ENCODE results near the gene STK24. TPM values are rescaled to one million over a fixed set of nuclear protein-coding genes. Genes with fewer than 3 reads are reported as not detected.

Gene STK24
- total and polyA plus RNA-seq, 2 of the 8 experiments (the other 6 are each of a cell fraction or from before 2014, with no cell fraction given), result 62.8 to 143 TPM

DNA sequence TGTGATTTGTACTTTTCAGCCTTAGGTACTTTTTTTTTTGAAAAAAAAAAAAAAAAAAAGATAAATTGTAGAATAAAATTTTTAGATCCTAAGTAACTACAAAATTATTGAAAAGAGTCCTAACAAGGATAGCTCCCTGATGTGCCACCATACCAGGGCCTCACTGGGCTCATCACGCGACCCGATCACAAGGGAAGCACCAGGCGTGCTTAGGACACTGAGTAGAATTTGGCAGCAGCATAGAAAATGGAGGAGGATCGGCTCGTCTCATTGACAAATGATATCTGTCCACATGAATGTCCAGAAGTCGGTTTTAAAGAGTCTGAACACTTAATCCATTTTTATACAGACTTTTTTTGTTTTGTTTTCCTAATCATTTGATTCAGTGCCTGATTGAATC is 179.0 kb downstream of the STK24 start:
- no peak overlapping the region for H3K4me3 ChIP-seq (ENCODE audit: extremely low read depth in 1 of 4, insufficient read depth in 2 of 4, low read depth in 3 of 4, low read length in 4 of 4)
- no peak overlapping the region for H3K4me2 ChIP-seq (ENCODE audit: insufficient read depth in 1 of 2, low read depth in 2 of 2, low read length in 2 of 2)
- no peak overlapping the region for H2BK5ac ChIP-seq (ENCODE audit: low read depth, low read length)
- H4K91ac ChIP-seq (replicated peaks; ENCODE audit: insufficient read length, low read length), result no peak overlapping the region
- no peak overlapping the region for H2BK12ac ChIP-seq (ENCODE audit: low read depth, low read length)
- no peak for TF ChIP-seq POLR2A (IDR thresholded peaks at IDR 0.05; ENCODE audit: control extremely low read depth in 1 of 2, low read depth in 2 of 2, low read length in 2 of 2)
- TF ChIP-seq, protein P1, sequence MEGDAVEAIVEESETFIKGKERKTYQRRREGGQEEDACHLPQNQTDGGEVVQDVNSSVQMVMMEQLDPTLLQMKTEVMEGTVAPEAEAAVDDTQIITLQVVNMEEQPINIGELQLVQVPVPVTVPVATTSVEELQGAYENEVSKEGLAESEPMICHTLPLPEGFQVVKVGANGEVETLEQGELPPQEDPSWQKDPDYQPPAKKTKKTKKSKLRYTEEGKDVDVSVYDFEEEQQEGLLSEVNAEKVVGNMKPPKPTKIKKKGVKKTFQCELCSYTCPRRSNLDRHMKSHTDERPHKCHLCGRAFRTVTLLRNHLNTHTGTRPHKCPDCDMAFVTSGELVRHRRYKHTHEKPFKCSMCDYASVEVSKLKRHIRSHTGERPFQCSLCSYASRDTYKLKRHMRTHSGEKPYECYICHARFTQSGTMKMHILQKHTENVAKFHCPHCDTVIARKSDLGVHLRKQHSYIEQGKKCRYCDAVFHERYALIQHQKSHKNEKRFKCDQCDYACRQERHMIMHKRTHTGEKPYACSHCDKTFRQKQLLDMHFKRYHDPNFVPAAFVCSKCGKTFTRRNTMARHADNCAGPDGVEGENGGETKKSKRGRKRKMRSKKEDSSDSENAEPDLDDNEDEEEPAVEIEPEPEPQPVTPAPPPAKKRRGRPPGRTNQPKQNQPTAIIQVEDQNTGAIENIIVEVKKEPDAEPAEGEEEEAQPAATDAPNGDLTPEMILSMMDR (IDR thresholded peaks at IDR 0.05; ENCODE audit: control extremely low read depth in 1 of 3, insufficient read depth in 1 of 3, low read depth in 1 of 3, low read length in 3 of 3), result no peak
- no peak for TF ChIP-seq PHF8 (conservative IDR thresholded peaks at IDR 0.05; ENCODE audit: low read depth, low read length)
- TF ChIP-seq SUZ12 (IDR thresholded peaks at IDR 0.05; ENCODE audit: low read length), result no peak
- TF ChIP-seq SAP30 (IDR thresholded peaks at IDR 0.05; ENCODE audit: insufficient read depth, insufficient replicate concordance, low read length), result no peak
- no peak for TF ChIP-seq ASH2L (IDR thresholded peaks at IDR 0.05; ENCODE audit: low read length)
- FAIRE-seq, result no peak
- no peak overlapping the region for H3K23ac ChIP-seq (ENCODE audit: insufficient read length)
- H3K14ac ChIP-seq (ENCODE audit: insufficient read length), result no peak overlapping the region
- H4K20me1 ChIP-seq (replicated peaks in 1 of 2; ENCODE audit: control insufficient read depth in 1 of 2, insufficient read depth in 2 of 2, low read length in 2 of 2), result no peaks in the 10 kb centered on the region
- H3K36me3 ChIP-seq (ENCODE audit: control insufficient read depth in 2 of 4, insufficient read depth in 4 of 4, low read length in 3 of 4), result peaks cover 3 to 14% (median 5%) of the 10 kb centered on the region in 4 experiments; a peak in 5 of 8 replicates
- H4K5ac ChIP-seq (ENCODE audit: insufficient read length, low read depth, low read length), result no peak overlapping the region
- H3K9me3 ChIP-seq (ENCODE audit: insufficient read depth in 2 of 2, low read depth in 1 of 2, low read length in 1 of 2), result no peaks in the 10 kb centered on the region
- no peaks in the 10 kb centered on the region for H3K23me2 ChIP-seq (ENCODE audit: low read depth, low read length)
- H2BK120ac ChIP-seq (replicated peaks; ENCODE audit: low read depth, low read length), result no peak overlapping the region
- no peaks in the 10 kb centered on the region for H3K27me3 ChIP-seq (replicated peaks in 1 of 4; ENCODE audit: control insufficient read depth in 3 of 4, extremely low read depth in 1 of 4, insufficient read depth in 3 of 4, low read length in 3 of 4)
- peaks cover 2% of the 10 kb centered on the region; the same call in 1 of the 2 replicates for H3K79me1 ChIP-seq (ENCODE audit: low read depth, low read length)
- 92% methylated on average over 7 of the region's 7 CpGs; no CpG with 5 or more reads in 1 of the 2 experiments for WGBS, 2 experiments (ENCODE audit: extremely low coverage in 1 of 2, insufficient coverage in 1 of 2, insufficient read length in 1 of 2, insufficient replicate concordance in 2 of 2, low coverage in 1 of 2, low lambda C conversion rate in 2 of 2, missing lambda C conversion rate in 1 of 2)
- H2BK15ac ChIP-seq (ENCODE audit: low read length), result no peak overlapping the region
- no peaks in the 10 kb centered on the region for H3K79me2 ChIP-seq (ENCODE audit: control insufficient read depth in 1 of 2, insufficient read depth in 2 of 2, low read length in 2 of 2)
- no peak overlapping the region for H3K27ac ChIP-seq (ENCODE audit: low read depth, low read length)
- no peak overlapping the region for H3K4ac ChIP-seq (replicated peaks; ENCODE audit: insufficient read length, low read depth, low read length)
- peaks cover 0 to 4% (median 1%) of the 10 kb centered on the region in 4 experiments; a peak in 2 of 7 replicates for H3K4me1 ChIP-seq (replicated peaks in 1 of 4; ENCODE audit: control insufficient read depth in 3 of 4, insufficient read depth in 4 of 4, low read length in 3 of 4)
- CTCF ChIA-PET (ENCODE audit: partially characterized antibody), result interaction anchor here (0.8 to 1.4 kb wide), 2 partner anchors 70 to 364 kb away, joined by 3 to 4 read pairs; no protein-coding TSS in a partner anchor
- no peak overlapping the region for H3K56ac ChIP-seq (replicated peaks; ENCODE audit: insufficient read length, low read depth, low read length)
- no peak overlapping the region for H2AK5ac ChIP-seq (ENCODE audit: low read depth, low read length)
- H2AFZ ChIP-seq (ENCODE audit: low read length), result no peak overlapping the region
- DNase-seq (ENCODE audit: low read depth in 1 of 2, low spot score in 2 of 2), result no peak
- POLR2A ChIA-PET (ENCODE audit: partially characterized antibody), result interaction anchor here (1.7 kb wide), 1 partner anchor 371 kb away, joined by 4 read pairs; no protein-coding TSS in a partner anchor
- H2BK20ac ChIP-seq (ENCODE audit: low read length), result no peak overlapping the region
- no peak overlapping the region for H4K8ac ChIP-seq (ENCODE audit: extremely low read depth, insufficient read depth, low read length)
- H3K9ac ChIP-seq (replicated peaks in 1 of 4; ENCODE audit: extremely low read depth in 1 of 4, low read depth in 3 of 4, low read length in 3 of 4), result no peak overlapping the region
- H3K18ac ChIP-seq (ENCODE audit: extremely low read depth, low read length), result no peak overlapping the region
